Bronchial epithelial cell (primary cell): ENCODE data around the gene SCFD2. TPM values are rescaled to one million over a fixed set of nuclear protein-coding genes. Genes with fewer than 3 reads are reported as not detected.
"Not testable (repeated sequence)": the region's sequence is repeated elsewhere in the genome, so short reads cannot be mapped to it uniquely, and the experiment has no call there.

Experiments used
- DNase-seq: peaks from one replicate; pipeline ENCODE4 v3.0.0-alpha.2; 2010; ENCODE audit warnings: low read depth
- FAIRE-seq: peaks from 2 replicates; lab custom pipeline; 2011; peaks lifted over from hg19 to GRCh38; lab: Jason Lieb, UNC
- H3K27me3 ChIP-seq: 2 replicates; pipeline ENCODE4 v1.5.1; 2011; ENCODE audit warnings: low read length; ENCODE audit not compliant: control insufficient read depth, insufficient read depth
- H3K36me3 ChIP-seq: 2 replicates; pipeline ENCODE4 v1.5.1; 2011; ENCODE audit warnings: low read length; ENCODE audit not compliant: control insufficient read depth, insufficient read depth
- H3K4me3 ChIP-seq: 2 replicates; pipeline ENCODE4 v1.5.1; 2011; ENCODE audit warnings: mild to moderate bottlenecking, low read depth, low read length, control low read depth
- CTCF ChIP-seq: IDR thresholded peaks from 2 replicates; pipeline ENCODE4 v1.5.1; 2011; ENCODE audit warnings: mild to moderate bottlenecking, moderate library complexity, low read length, control low read depth, inconsistent platforms; ENCODE audit not compliant: insufficient read depth, severe bottlenecking
- total RNA-seq: library from RNA; depleted of rRNA; stranded (reverse); fragments of >200 nt; gene quantifications from 2 replicates; pipeline ENCODE4 v1.2.1, GENCODE V29; 2014

SCFD2 gene
- total RNA-seq, 1 donor from 2014 or later = 21.9 TPM

GRCh38 chr4:53039741-53040458, 326.0 kb downstream of the SCFD2 start:
- no peak overlapping the region for H3K4me3 ChIP-seq
- no peak for TF ChIP-seq CTCF
- FAIRE-seq (no peak), DNase-seq (no peak)
- no peaks in the 10 kb centered on the region for H3K36me3 ChIP-seq
- no peaks in the 10 kb centered on the region for H3K27me3 ChIP-seq

GRCh38 chr4:53037892-53038291, 328.0 kb downstream of the SCFD2 start:
- FAIRE-seq = no peak
- H3K4me3 ChIP-seq = no peak overlapping the region
- no peak for TF ChIP-seq CTCF
- no peaks in the 10 kb centered on the region for H3K36me3 ChIP-seq
- no peaks in the 10 kb centered on the region for H3K27me3 ChIP-seq
- DNase-seq = no peak

- not testable (repeated sequence) for FAIRE-seq, DNase-seq, H3K36me3 ChIP-seq, H3K4me3 ChIP-seq, H3K27me3 ChIP-seq
These were observed 333.0 kb downstream of the SCFD2 start for GRCh38 chr4:53032908-53033307.

- FAIRE-seq (no peak), DNase-seq (no peak)
- no peak for TF ChIP-seq CTCF
- Histone ChIP-seq H3K4me3 (no peak overlapping the region), H3K36me3 (no peaks in the 10 kb centered on the region), H3K27me3 (no peaks in the 10 kb centered on the region)
These were observed 339.6 kb downstream of the SCFD2 start for GRCh38 chr4:53026233-53026632.

GRCh38 chr4:53023677-53024299, 342.1 kb downstream of the SCFD2 start:
- DNase-seq (no peak), FAIRE-seq (peak; percentile 76)
- no peaks in the 10 kb centered on the region for H3K27me3 ChIP-seq
- TF ChIP-seq CTCF = no peak
- H3K4me3 ChIP-seq = no peak overlapping the region
- H3K36me3 ChIP-seq = no peaks in the 10 kb centered on the region

GRCh38 chr4:53022513-53023100, 343.3 kb downstream of the SCFD2 start:
- FAIRE-seq (no peak), DNase-seq (no peak)
- Histone ChIP-seq H3K27me3 (no peaks in the 10 kb centered on the region), H3K36me3 (no peaks in the 10 kb centered on the region), H3K4me3 (no peak overlapping the region)
- TF ChIP-seq CTCF = no peak
